ENCODE results near the gene MACROD2.

MACROD2 gene

GRCh38 chr20:14838663-14839628 is 843.6 kb downstream of the MACROD2 start:
- no peak for DNase-seq

GRCh38 chr20:14845199-14846160 is 850.2 kb downstream of the MACROD2 start:
- DNase-seq: no peak

- DNase-seq: no peak
Observed at GRCh38 chr20:14848806-14849205, 853.5 kb downstream of the MACROD2 start.

- no peak for DNase-seq
Observed at GRCh38 chr20:14853079-14853478, 857.8 kb downstream of the MACROD2 start.

GRCh38 chr20:14855171-14855570 is 859.9 kb downstream of the MACROD2 start:
- no peak for DNase-seq

- no peak for DNase-seq
Observed at GRCh38 chr20:14859627-14860026, 864.3 kb downstream of the MACROD2 start.

- no peak for DNase-seq
Observed at GRCh38 chr20:14860410-14860814, 865.1 kb downstream of the MACROD2 start.

- DNase-seq: no peak
Observed at GRCh38 chr20:14861028-14861699, 865.8 kb downstream of the MACROD2 start.

GRCh38 chr20:14865169-14865568 is 869.9 kb downstream of the MACROD2 start:
- DNase-seq: no peak

- DNase-seq: no peak
Observed at GRCh38 chr20:14865731-14866130, 870.4 kb downstream of the MACROD2 start.

GRCh38 chr20:14866841-14867514 is 871.7 kb downstream of the MACROD2 start:
- no peak for DNase-seq

GRCh38 chr20:14877301-14878028 is 882.1 kb downstream of the MACROD2 start:
- DNase-seq: no peak

- no peak for DNase-seq
Observed at GRCh38 chr20:14878676-14879019, 883.3 kb downstream of the MACROD2 start.

GRCh38 chr20:14879020-14879697 is 883.8 kb downstream of the MACROD2 start:
- DNase-seq: no peak

GRCh38 chr20:14879839-14880238 is 884.5 kb downstream of the MACROD2 start:
- DNase-seq: no peak

- DNase-seq: no peak
Observed at GRCh38 chr20:14881518-14881917, 886.2 kb downstream of the MACROD2 start.

- DNase-seq: no peak
Observed at GRCh38 chr20:14882157-14882556, 886.8 kb downstream of the MACROD2 start.

- no peak for DNase-seq
Observed at GRCh38 chr20:14882846-14883245, 887.5 kb downstream of the MACROD2 start.

GRCh38 chr20:14883324-14883723 is 888.0 kb downstream of the MACROD2 start:
- DNase-seq: no peak

- DNase-seq: no peak
Observed at GRCh38 chr20:14885661-14886060, 890.3 kb downstream of the MACROD2 start.

- DNase-seq: no peak
Observed at GRCh38 chr20:14888134-14888533, 892.8 kb downstream of the MACROD2 start.
